Natural killer cell (primary cell): ENCODE data around the gene PRR7. TPM values are rescaled to one million over a fixed set of nuclear protein-coding genes. Genes with fewer than 3 reads are reported as not detected.

ENCODE experiments used
- ATAC-seq, 3 donors: fragments of 150-1000 bp in 2 of 3; fragments of 200-7000 bp in 1 of 3; cut with Tn5 transposase; 1 replicate in 1 of 3; 2 replicates in 2 of 3; pipeline ENCODE4 v1.10.0; 2021; ENCODE audit warnings: mild to moderate bottlenecking in 2 of 3, moderate library complexity in 2 of 3
- DNase-seq, 2 donors: peaks; one replicate each; pipeline versions ENCODE4 v3.0.0 to v3.0.0-alpha.2; 2013 to 2021; ENCODE audit warnings: mixed read lengths in 1 of 2
- H3K27ac ChIP-seq: one replicate; pipeline ENCODE4 v1.5.1; 2013; ENCODE audit warnings: mild to moderate bottlenecking, low read length
- H3K27me3 ChIP-seq: one replicate; pipeline ENCODE4 v1.6.1; 2013; ENCODE audit warnings: low read length; ENCODE audit not compliant: control insufficient read depth, insufficient read depth
- H3K36me3 ChIP-seq: one replicate; pipeline ENCODE4 v1.6.1; 2013; ENCODE audit warnings: low read length; ENCODE audit not compliant: control insufficient read depth, insufficient read depth
- H3K4me1 ChIP-seq: one replicate; pipeline ENCODE4 v1.6.1; 2013; ENCODE audit warnings: low read length; ENCODE audit not compliant: control insufficient read depth, insufficient read depth
- H3K4me3 ChIP-seq: one replicate; pipeline ENCODE4 v1.5.1; 2013; ENCODE audit warnings: low read length
- H3K9me3 ChIP-seq: one replicate; pipeline ENCODE4 v1.6.1; 2013; ENCODE audit warnings: low read length; ENCODE audit not compliant: control insufficient read depth, insufficient read depth
- H3K27ac Mint-ChIP-seq, 2 donors: one replicate each; pipeline ENCODE4 v1.8.0; 2022; ENCODE audit warnings: mild to moderate bottlenecking in 2 of 2, mixed read lengths in 2 of 2, moderate library complexity in 1 of 2
- H3K27me3 Mint-ChIP-seq, 2 donors: one replicate each; pipeline ENCODE4 v1.8.0; 2022; ENCODE audit warnings: low read depth in 2 of 2, mixed read lengths in 2 of 2
- H3K36me3 Mint-ChIP-seq: one replicate; pipeline ENCODE4 v1.8.0; 2022; ENCODE audit warnings: mixed read lengths
- H3K4me1 Mint-ChIP-seq, 2 donors: one replicate each; pipeline ENCODE4 v1.8.0; 2022; ENCODE audit warnings: mixed read lengths in 2 of 2
- H3K4me3 Mint-ChIP-seq: one replicate; pipeline ENCODE4 v1.8.0; 2022; ENCODE audit warnings: mild to moderate bottlenecking, moderate library complexity, mixed read lengths
- H3K9me3 Mint-ChIP-seq, 2 donors: one replicate each; pipeline ENCODE4 v1.8.0; 2022; ENCODE audit warnings: mixed read lengths in 2 of 2
- CTCF ChIP-seq: fragments of 200-600 bp; IDR thresholded peaks from one replicate; pipeline ENCODE4 v1.8.0; 2022; ENCODE audit warnings: antibody characterized with exemption
- WGBS: methylation state at CpG from one replicate; pipeline ENCODE4 v1.1.7; 2013; ENCODE audit warnings: missing lambda C conversion rate; ENCODE audit not compliant: insufficient coverage; 5-methylcytosine and 5-hydroxymethylcytosine counted together
- intact Hi-C: fragments of 100-400 bp; cut with micrococcal nuclease; formaldehyde crosslinking; loops from one replicate; pipeline ENCODE4 v1.14.2; 2022
- total RNA-seq, 4 donors: library from RNA; stranded (reverse); fragments of 120-200 nt in 1 of 4; gene quantifications; one replicate each; pipeline versions ENCODE4 v1.2.3 to v1.2.4, GENCODE V29; 2013 to 2022

The PRR7 gene
- total RNA-seq, 3 donors from 2014 or later (not counting 1 experiment from before 2014, with no cell fraction given), result 21.6 to 27.9 (median 23.3) TPM

DNA sequence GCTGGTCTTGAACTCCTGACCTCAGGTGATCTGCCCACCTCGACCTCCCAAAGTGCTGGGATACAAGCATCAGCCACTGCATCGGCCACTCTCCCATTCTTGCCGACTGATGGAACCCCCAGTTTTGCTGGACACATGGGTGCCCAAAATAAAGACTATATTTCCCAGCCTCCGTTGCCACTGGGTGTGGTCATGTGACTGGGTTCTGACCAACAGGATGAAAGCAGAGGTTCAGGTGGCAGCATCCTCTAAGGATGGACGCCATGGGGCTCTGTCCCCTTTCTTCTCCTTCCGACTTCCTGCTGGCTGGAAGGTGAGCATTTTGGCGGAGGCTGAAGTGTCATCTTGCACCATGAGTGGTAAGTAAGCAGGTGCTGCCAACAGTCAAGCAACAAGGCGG, 40.5 kb downstream of the PRR7 start:
- Histone ChIP-seq H3K9me3 (no peaks in the 10 kb centered on the region), H3K27me3 (no peaks in the 10 kb centered on the region), H3K4me1 (no peaks in the 10 kb centered on the region), H3K4me3 (no peak overlapping the region), H3K27ac (no peak overlapping the region), H3K36me3 (no peaks in the 10 kb centered on the region)
- no peak for ATAC-seq
- Mint-ChIP-seq H3K36me3 (no peaks in the 10 kb centered on the region), H3K4me3 (no peak overlapping the region), H3K4me1 (peaks cover 0 to 5% of the 10 kb centered on the region in 2 donors), H3K27ac (no peak overlapping the region), H3K27me3 (peaks cover 0 to 4% of the 10 kb centered on the region in 2 donors), H3K9me3 (no peaks in the 10 kb centered on the region)
- DNase-seq, result no peak
- intact Hi-C loops, result no loop called here
- 91% methylated on average over 8 of the region's 8 CpGs for WGBS
- no peak for TF ChIP-seq CTCF

- 94% methylated on average over 15 of the region's 15 CpGs for WGBS
- intact Hi-C loops, result no loop called here
These were observed 41.4 kb downstream of the PRR7 start for GRCh38 chr5:177487975-177488374.

DNA sequence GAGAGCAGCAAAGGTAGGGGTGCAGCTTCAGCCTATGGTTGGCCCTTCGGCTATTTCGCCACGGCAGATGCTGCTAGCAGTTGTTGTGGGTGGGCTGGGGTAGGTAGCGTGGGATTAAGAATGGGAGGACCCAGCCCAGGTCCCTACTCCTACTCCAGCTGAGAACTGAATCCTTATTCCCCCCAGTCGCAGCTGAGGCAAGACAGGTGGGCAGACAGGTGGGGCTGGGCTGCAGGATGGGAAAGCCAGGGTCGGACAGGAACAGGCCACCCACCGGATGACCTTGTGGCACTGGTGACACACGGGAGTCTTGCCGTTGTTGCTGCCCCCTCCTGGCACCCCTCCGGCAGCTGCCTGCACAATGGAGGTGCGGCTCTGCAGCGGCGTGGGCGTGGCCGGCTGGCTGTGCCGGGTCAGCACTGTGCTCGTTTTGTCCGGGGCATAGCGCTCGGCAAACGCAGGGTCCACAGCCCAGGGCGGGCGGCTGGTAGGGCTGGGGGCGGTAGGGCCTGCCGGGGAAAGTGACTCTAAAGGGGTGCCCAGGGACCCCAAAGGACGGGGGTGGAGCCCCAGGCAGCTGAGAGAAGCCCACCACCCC, 42.6 kb downstream of the PRR7 start:
- no peak overlapping the region for H3K4me3 ChIP-seq
- Mint-ChIP-seq H3K27ac (no peak overlapping the region), H3K4me1 (peaks cover 0 to 16% of the 10 kb centered on the region in 2 donors), H3K27me3 (peaks cover 0 to 4% of the 10 kb centered on the region in 2 donors), H3K36me3 (no peaks in the 10 kb centered on the region), H3K9me3 (no peaks in the 10 kb centered on the region), H3K4me3 (no peak overlapping the region)
- no peaks in the 10 kb centered on the region for H3K9me3 ChIP-seq
- H3K27ac ChIP-seq, result no peak overlapping the region
- H3K4me1 ChIP-seq, result peaks cover 15% of the 10 kb centered on the region
- intact Hi-C loops, result no loop called here
- no peaks in the 10 kb centered on the region for H3K36me3 ChIP-seq
- no peak for ATAC-seq
- no peak for DNase-seq
- H3K27me3 ChIP-seq, result no peaks in the 10 kb centered on the region
- TF ChIP-seq CTCF, result no peak
- WGBS, result 92% methylated on average over 25 of the region's 26 CpGs

More at GRCh38 chr5:177487975-177488374, 41.4 kb downstream of the PRR7 start:
- no peaks in the 10 kb centered on the region for H3K27me3 ChIP-seq
- H3K27ac ChIP-seq, result no peak overlapping the region
- no peaks in the 10 kb centered on the region for H3K9me3 ChIP-seq
- no peak overlapping the region for H3K27ac Mint-ChIP-seq
- peaks cover 0 to 4% of the 10 kb centered on the region in 2 donors for H3K27me3 Mint-ChIP-seq
- no peak overlapping the region for H3K4me3 Mint-ChIP-seq
- DNase-seq (no peak), ATAC-seq (no peak)
- no peak overlapping the region for H3K4me3 ChIP-seq
- no peak for TF ChIP-seq CTCF
- H3K4me1 Mint-ChIP-seq, result peaks cover 0 to 9% of the 10 kb centered on the region in 2 donors
- H3K36me3 ChIP-seq, result no peaks in the 10 kb centered on the region
- peaks cover 2% of the 10 kb centered on the region for H3K4me1 ChIP-seq
- H3K36me3 Mint-ChIP-seq, result no peaks in the 10 kb centered on the region
- no peaks in the 10 kb centered on the region for H3K9me3 Mint-ChIP-seq
